Fibroblast of upper back skin (primary cell): ENCODE results near the gene TTC21B.

Experiments
- DNase-seq: peaks from one replicate; pipeline ENCODE4 v3.0.0-alpha.2; 2013

TTC21B gene

GRCh38 chr2:165827921-165828276, 125.7 kb downstream of the TTC21B start:
- no peak for DNase-seq

- no peak for DNase-seq
Measured at GRCh38 chr2:165827016-165827920, 126.3 kb downstream of the TTC21B start.

GRCh38 chr2:165825041-165825440, 128.5 kb downstream of the TTC21B start:
- peak; percentile 75 for DNase-seq
